H1 (cell line): ENCODE data around the gene ZBED1. TPM values are rescaled to one million over a fixed set of nuclear protein-coding genes. Genes with fewer than 3 reads are reported as not detected.

Experiments used
- CTCF ChIA-PET: fragments of 300-600 bp; sonication (Branson Sonifier 250); formaldehyde crosslinking; loops from one replicate; lab custom pipeline; 2021; ENCODE audit not compliant: partially characterized antibody; lab: Charles Lee
- POLR2A ChIA-PET: fragments of 300-600 bp; sonication (Branson Sonifier 250); formaldehyde crosslinking; loops from one replicate; lab custom pipeline; 2021; ENCODE audit warnings: inconsistent platforms; ENCODE audit not compliant: partially characterized antibody; lab: Charles Lee
- DNase-seq, 2 experiments: peaks; one replicate each; pipeline versions ENCODE4 v3.0.0 to v3.0.0-alpha.2; 2010 to 2022; ENCODE audit warnings: low spot score in 2 of 2, low read depth in 1 of 2, mixed read lengths in 1 of 2
- FAIRE-seq: peaks from 2 replicates; lab custom pipeline; 2011; peaks lifted over from hg19 to GRCh38; lab: Jason Lieb, UNC
- H2AFZ ChIP-seq: 2 replicates; pipeline ENCODE4 v1.8.1; 2012; ENCODE audit warnings: low read length, inconsistent platforms
- H2AK5ac ChIP-seq: 2 replicates; pipeline ENCODE4 v1.6.1; 2013; ENCODE audit warnings: low read depth, low read length
- H2BK120ac ChIP-seq: replicated peaks from 2 replicates; pipeline ENCODE3; 2013; ENCODE audit warnings: low read depth, low read length, inconsistent platforms
- H2BK12ac ChIP-seq: 2 replicates; pipeline ENCODE4 v1.6.1; 2013; ENCODE audit warnings: low read depth, low read length
- H2BK15ac ChIP-seq: 2 replicates; pipeline ENCODE4 v1.6.1; 2013; ENCODE audit warnings: low read length
- H2BK20ac ChIP-seq: 2 replicates; pipeline ENCODE4 v1.6.1; 2013; ENCODE audit warnings: low read length
- H2BK5ac ChIP-seq: 2 replicates; pipeline ENCODE4 v1.6.1; 2013; ENCODE audit warnings: low read depth, low read length
- H3K14ac ChIP-seq: 2 replicates; pipeline ENCODE4 v1.6.1; 2013; ENCODE audit warnings: inconsistent platforms; ENCODE audit not compliant: insufficient read length
- H3K18ac ChIP-seq: 2 replicates; pipeline ENCODE4 v1.6.1; 2013; ENCODE audit warnings: low read length; ENCODE audit errors: extremely low read depth
- H3K23ac ChIP-seq: 2 replicates; pipeline ENCODE4 v1.6.1; 2013; ENCODE audit warnings: inconsistent platforms; ENCODE audit not compliant: insufficient read length
- H3K23me2 ChIP-seq: 2 replicates; pipeline ENCODE4 v1.6.1; 2013; ENCODE audit warnings: low read depth, low read length
- H3K27ac ChIP-seq: 2 replicates; pipeline ENCODE4 v1.6.1; 2011; ENCODE audit warnings: low read depth, low read length, inconsistent platforms
- H3K27me3 ChIP-seq, 4 experiments: replicated peaks in 1 of 4; 1 replicate in 1 of 4; 2 replicates in 3 of 4; pipeline versions ENCODE4 v1.6.1 to v1.8.1; 2011 to 2013; ENCODE audit warnings: low read length in 3 of 4, mild to moderate bottlenecking in 3 of 4, inconsistent platforms in 2 of 4, mixed read lengths in 2 of 4, moderate library complexity in 1 of 4; ENCODE audit not compliant: control insufficient read depth in 3 of 4, insufficient read depth in 3 of 4; ENCODE audit errors: extremely low read depth in 1 of 4
- H3K36me3 ChIP-seq, 4 experiments: 2 replicates each; pipeline versions ENCODE4 v1.6.1 to v1.8.1; 2011 to 2013; ENCODE audit warnings: mild to moderate bottlenecking in 4 of 4, low read length in 3 of 4, moderate library complexity in 2 of 4, control low read depth in 1 of 4, inconsistent platforms in 1 of 4; ENCODE audit not compliant: insufficient read depth in 4 of 4, control insufficient read depth in 2 of 4
- H3K4ac ChIP-seq: replicated peaks from 2 replicates; pipeline ENCODE3; 2013; ENCODE audit warnings: low read length, low read depth, mixed read lengths, inconsistent platforms; ENCODE audit not compliant: insufficient read length
- H3K4me1 ChIP-seq, 4 experiments: replicated peaks in 1 of 4; 1 replicate in 1 of 4; 2 replicates in 3 of 4; pipeline versions ENCODE4 v1.6.1 to v1.8.1; 2011 to 2013; ENCODE audit warnings: low read length in 3 of 4, inconsistent platforms in 2 of 4, mixed read lengths in 1 of 4; ENCODE audit not compliant: insufficient read depth in 4 of 4, control insufficient read depth in 3 of 4
- H3K4me2 ChIP-seq, 2 experiments: 2 replicates each; pipeline versions ENCODE4 v1.6.1 to v1.8.1; 2011 to 2013; ENCODE audit warnings: low read depth in 2 of 2, low read length in 2 of 2, control low read depth in 1 of 2, inconsistent platforms in 1 of 2, mild to moderate bottlenecking in 1 of 2; ENCODE audit not compliant: insufficient read depth in 1 of 2
- H3K4me3 ChIP-seq, 4 experiments: fragments of 200-600, 300-600 bp in 1 of 4; sonication (generic), shearing (Covaris generic), sonication (Bioruptor Twin) in 1 of 4; 2 replicates each; pipeline versions ENCODE4 v1.5.1 to v1.8.1; 2011 to 2016; ENCODE audit warnings: low read length in 4 of 4, low read depth in 3 of 4, control low read depth in 2 of 4, inconsistent platforms in 2 of 4, mild to moderate bottlenecking in 2 of 4, mixed read lengths in 1 of 4, moderate library complexity in 1 of 4; ENCODE audit not compliant: insufficient read depth in 2 of 4; ENCODE audit errors: extremely low read depth in 1 of 4
- H3K56ac ChIP-seq: replicated peaks from 2 replicates; pipeline ENCODE3; 2013; ENCODE audit warnings: low read depth, mild to moderate bottlenecking, mixed read lengths, low read length, inconsistent platforms; ENCODE audit not compliant: insufficient read length
- H3K79me1 ChIP-seq: 2 replicates; pipeline ENCODE4 v1.6.1; 2013; ENCODE audit warnings: low read depth, low read length, control low read depth
- H3K79me2 ChIP-seq, 2 experiments: 2 replicates each; pipeline versions ENCODE4 v1.6.1 to v1.8.1; 2012 to 2013; ENCODE audit warnings: low read length in 2 of 2, mild to moderate bottlenecking in 2 of 2, inconsistent platforms in 1 of 2; ENCODE audit not compliant: insufficient read depth in 2 of 2, control insufficient read depth in 1 of 2
- H3K9ac ChIP-seq, 4 experiments: replicated peaks in 1 of 4; 1 replicate in 1 of 4; 2 replicates in 3 of 4; pipeline versions ENCODE4 v1.6.1 to v1.8.1; 2011 to 2013; ENCODE audit warnings: low read depth in 3 of 4, low read length in 3 of 4, control low read depth in 2 of 4, mild to moderate bottlenecking in 2 of 4, moderate library complexity in 2 of 4, inconsistent platforms in 1 of 4; ENCODE audit errors: extremely low read depth in 1 of 4
- H3K9me3 ChIP-seq, 2 experiments: 2 replicates each; pipeline versions ENCODE4 v1.6.1 to v1.8.1; 2012 to 2013; ENCODE audit warnings: mild to moderate bottlenecking in 2 of 2, moderate library complexity in 2 of 2, control low read depth in 1 of 2, inconsistent platforms in 1 of 2, low read depth in 1 of 2, low read length in 1 of 2, mixed read lengths in 1 of 2; ENCODE audit not compliant: insufficient read depth in 2 of 2
- H4K20me1 ChIP-seq, 2 experiments: replicated peaks in 1 of 2; 2 replicates each; pipeline versions ENCODE3 to v1.8.1; 2011 to 2013; ENCODE audit warnings: inconsistent platforms in 2 of 2, low read length in 2 of 2, mild to moderate bottlenecking in 1 of 2; ENCODE audit not compliant: insufficient read depth in 2 of 2, control insufficient read depth in 1 of 2
- H4K5ac ChIP-seq: 2 replicates; pipeline ENCODE4 v1.6.1; 2013; ENCODE audit warnings: low read length, low read depth, mixed read lengths, inconsistent platforms; ENCODE audit not compliant: insufficient read length
- H4K8ac ChIP-seq: 2 replicates; pipeline ENCODE4 v1.8.0; 2013; ENCODE audit warnings: mild to moderate bottlenecking, moderate library complexity, low read length, inconsistent platforms; ENCODE audit not compliant: insufficient read depth; ENCODE audit errors: extremely low read depth
- H4K91ac ChIP-seq: replicated peaks from 2 replicates; pipeline ENCODE3; 2013; ENCODE audit warnings: low read length, mixed read lengths, inconsistent platforms; ENCODE audit not compliant: insufficient read length
- ASH2L ChIP-seq: fragments of 200-600, 300-600 bp; sonication (generic); IDR thresholded peaks from one replicate; pipeline ENCODE4 v1.7.1; 2017; ENCODE audit warnings: low read length
- GABPA ChIP-seq: IDR thresholded peaks from 2 replicates; pipeline ENCODE4 v1.6.1; 2011; ENCODE audit warnings: mild to moderate bottlenecking, low read length, moderate library complexity, borderline replicate concordance; ENCODE audit not compliant: insufficient read depth
- JUN ChIP-seq: IDR thresholded peaks from 2 replicates; pipeline ENCODE4 v1.6.1; 2011; ENCODE audit warnings: low read depth, mild to moderate bottlenecking, improper control_type of control experiment, low read length
- MAX ChIP-seq: IDR thresholded peaks from 2 replicates; pipeline ENCODE4 v1.6.1; 2012; ENCODE audit warnings: inconsistent platforms
- SP1 ChIP-seq: IDR thresholded peaks from 2 replicates; pipeline ENCODE4 v1.6.1; 2011; ENCODE audit warnings: low read depth, low read length
- SP4 ChIP-seq: IDR thresholded peaks from 2 replicates; pipeline ENCODE4 v1.6.1; 2012; ENCODE audit warnings: low read length, inconsistent platforms
- WGBS, 2 experiments: shearing (Covaris generic) in 1 of 2; methylation state at CpG; one replicate each; pipeline versions ENCODE4 v1.1.6 to v1.1.7; 2013 to 2015; ENCODE audit warnings: low lambda C conversion rate in 2 of 2, mixed read lengths in 2 of 2, inconsistent platforms in 1 of 2, low coverage in 1 of 2, missing lambda C conversion rate in 1 of 2; ENCODE audit not compliant: insufficient replicate concordance in 2 of 2, insufficient coverage in 1 of 2, insufficient read length in 1 of 2; ENCODE audit errors: extremely low coverage in 1 of 2, missing lambda C conversion rate in 1 of 2; 5-methylcytosine and 5-hydroxymethylcytosine counted together
- polyA plus RNA-seq, 7 experiments: library from polyadenylated mRNA; depleted of rRNA in 3 of 7; stranded (reverse) in 5 of 7; unstranded in 2 of 7; fragments of >200 nt in 5 of 7; fragments of 200-250 nt in 2 of 7; gene quantifications; 1 replicate in 5 of 7; 2 replicates in 1 of 7; 4 replicates in 1 of 7; pipeline versions ENCODE4 v1.2.1 to v1.2.3, GENCODE V29; 2011 to 2013; ENCODE audit warnings: missing spikeins in 2 of 7, mixed read lengths in 2 of 7
- total RNA-seq: library from RNA; stranded (reverse); fragmentation: NEBNext Ultra II Directional; extraction: Animal tissue kit (Norgen Biotek cat#: 25700); gene quantifications from 2 replicates; pipeline ENCODE4 v1.2.1, GENCODE V29; 2021

ZBED1 gene
- total and polyA plus RNA-seq, 2 of the 8 experiments (the other 6 are each of a cell fraction or from before 2014, with no cell fraction given): 28.5 to 45.8 TPM

GRCh38 chrX:2471641-2472040 is 29.1 kb downstream of the ZBED1 start:
- Histone ChIP-seq H3K79me2 (peaks cover 15 to 85% of the 10 kb centered on the region in 2 experiments), H3K18ac (no peak overlapping the region), H2BK20ac (no peak overlapping the region), H2BK15ac (no peak overlapping the region), H4K8ac (no peak overlapping the region), H2BK12ac (no peak overlapping the region), H3K56ac (no peak overlapping the region), H3K4me2 (no peak overlapping the region), H3K27ac (no peak overlapping the region), H3K36me3 (peaks cover 0 to 10% (median 3%) of the 10 kb centered on the region in 4 experiments; a peak in 3 of 8 replicates), H4K5ac (no peak overlapping the region), H4K91ac (no peak overlapping the region), H3K14ac (no peak overlapping the region), H4K20me1 (peaks cover 0 to 1% of the 10 kb centered on the region in 2 experiments), H3K4me3 (no peak overlapping the region), H2BK120ac (no peak overlapping the region), H2AFZ (no peak overlapping the region), H3K9me3 (peaks cover 19 to 29% of the 10 kb centered on the region in 2 experiments; a peak in 3 of 4 replicates), H3K9ac (no peak overlapping the region), H3K27me3 (no peaks in the 10 kb centered on the region; a peak in 1 of 7 replicates), H2AK5ac (no peak overlapping the region), H3K4ac (no peak overlapping the region), H3K4me1 (peaks cover 0 to 3% (median 0%) of the 10 kb centered on the region in 4 experiments; a peak in 2 of 7 replicates), H3K79me1 (peaks cover 20% of the 10 kb centered on the region), H2BK5ac (no peak overlapping the region), H3K23me2 (no peaks in the 10 kb centered on the region), H3K23ac (no peak overlapping the region)
- FAIRE-seq: no peak
- TF ChIP-seq GABPA (no peak), SP4 (no peak), MAX (no peak), JUN (no peak), SP1 (no peak), ASH2L (no peak)
- CTCF ChIA-PET: no interaction called here
- DNase-seq: no peak
- 95% methylated on average over 7 of the region's 7 CpGs; no CpG with 5 or more reads in 1 of the 2 experiments for WGBS, 2 experiments
- POLR2A ChIA-PET: no interaction called here
